OCI-LY7 (cell line): ENCODE data around the gene SHROOM3. TPM values are rescaled to one million over a fixed set of nuclear protein-coding genes. Genes with fewer than 3 reads are reported as not detected.

Experiments used
- BruUV-seq: library from RNA; stranded (reverse); fragments of 400-500 nt; replicated peaks from 2 replicates; lab custom pipeline; 2021; lab: Mats Ljungman, UMichigan
- CTCF ChIA-PET: fragments of 300-600 bp; sonication (Branson Sonifier 250); formaldehyde crosslinking; loops from one replicate; lab custom pipeline; 2022; ENCODE audit warnings: antibody characterized with exemption; ENCODE audit not compliant: unreplicated experiment; lab: Charles Lee
- POLR2A ChIA-PET: fragments of 300-600 bp; sonication (Branson Sonifier 250); formaldehyde crosslinking; loops from one replicate; lab custom pipeline; 2022; ENCODE audit warnings: antibody characterized with exemption; lab: Charles Lee
- DNase-seq: peaks from one replicate; pipeline ENCODE4 v3.0.0-alpha.2; 2015; ENCODE audit warnings: low spot score
- H2AFZ ChIP-seq: fragments of 200-600 bp; sonication (generic), shearing (Covaris generic); 2 replicates; pipeline ENCODE4 v1.6.1; 2014; ENCODE audit warnings: mild to moderate bottlenecking, antibody characterized with exemption, low read length, moderate library complexity
- H3K27ac ChIP-seq: fragments of 200-600 bp; sonication (generic); 2 replicates; pipeline ENCODE4 v1.5.1; 2014; ENCODE audit warnings: mixed run types, low read depth, mild to moderate bottlenecking, moderate library complexity, low read length, inconsistent platforms; ENCODE audit not compliant: poor library complexity, severe bottlenecking
- H3K36me3 ChIP-seq: fragments of 200-600 bp; sonication (generic); 2 replicates; pipeline ENCODE4 v1.6.1; 2014; ENCODE audit warnings: mild to moderate bottlenecking, antibody characterized with exemption, low read length, moderate library complexity, mixed read lengths; ENCODE audit not compliant: insufficient read depth
- H3K4me1 ChIP-seq: fragments of 200-600 bp; sonication (generic); 2 replicates; pipeline ENCODE4 v1.5.1; 2014; ENCODE audit warnings: mild to moderate bottlenecking, low read length; ENCODE audit not compliant: insufficient read depth, poor library complexity, severe bottlenecking
- H3K4me2 ChIP-seq: fragments of 200-600 bp; sonication (generic); 2 replicates; pipeline ENCODE4 v1.6.1; 2014; ENCODE audit warnings: mild to moderate bottlenecking, low read length
- H3K4me3 ChIP-seq: fragments of 200-600 bp; sonication (generic); 2 replicates; pipeline ENCODE4 v1.5.1; 2014; ENCODE audit warnings: mild to moderate bottlenecking, low read depth, low read length; ENCODE audit not compliant: poor library complexity, severe bottlenecking
- H3K79me2 ChIP-seq: fragments of 200-600 bp; sonication (generic); 2 replicates; pipeline ENCODE4 v1.6.1; 2016; ENCODE audit warnings: low read depth, mild to moderate bottlenecking, low read length, moderate library complexity, mixed read lengths; ENCODE audit not compliant: insufficient read depth
- H3K9me2 ChIP-seq: fragments of 200-600 bp; sonication (generic); 2 replicates; pipeline ENCODE4 v1.6.1; 2016; ENCODE audit warnings: mild to moderate bottlenecking, low read length, mixed read lengths; ENCODE audit not compliant: insufficient read depth
- H3K9me3 ChIP-seq: fragments of 200-600 bp; sonication (generic); 2 replicates; pipeline ENCODE4 v1.6.1; 2014; ENCODE audit warnings: mild to moderate bottlenecking, mixed run types, low read length, mixed read lengths
- H4K20me1 ChIP-seq: fragments of 200-600 bp; sonication (generic); 2 replicates; pipeline ENCODE4 v1.6.1; 2014; ENCODE audit warnings: mild to moderate bottlenecking, antibody characterized with exemption, low read length, moderate library complexity, mixed read lengths; ENCODE audit not compliant: insufficient read depth
- EZH2phosphoT487 ChIP-seq: fragments of 200-600 bp; sonication (generic); IDR thresholded peaks from 2 replicates; pipeline ENCODE4 v1.6.1; 2018; ENCODE audit warnings: low read depth, borderline replicate concordance, mild to moderate bottlenecking, mixed run types, antibody characterized with exemption, low read length, moderate library complexity, mixed read lengths
- intact Hi-C: fragments of 100-400 bp; cut with micrococcal nuclease; formaldehyde crosslinking; loops from one replicate; pipeline ENCODE4 v1.10.0; 2022; ENCODE audit not compliant: unreplicated experiment
- total RNA-seq, 2 experiments: library from RNA; depleted of rRNA in 1 of 2; stranded (reverse); fragments of >200 nt in 1 of 2; shearing (Covaris generic) in 1 of 2; gene quantifications; 2 replicates each; pipeline ENCODE4 v1.2.3, GENCODE V29; 2014 to 2022
- TF ChIP-seq, protein P1 (sequence below): fragments of 200-600 bp; sonication (generic); conservative IDR thresholded peaks from 2 replicates; pipeline ENCODE4 v1.5.1; 2014; ENCODE audit warnings: mild to moderate bottlenecking, antibody characterized with exemption, low read length, moderate library complexity, mixed read lengths

The SHROOM3 gene
- total RNA-seq, 2 experiments from 2014 or later: not detected

DNA sequence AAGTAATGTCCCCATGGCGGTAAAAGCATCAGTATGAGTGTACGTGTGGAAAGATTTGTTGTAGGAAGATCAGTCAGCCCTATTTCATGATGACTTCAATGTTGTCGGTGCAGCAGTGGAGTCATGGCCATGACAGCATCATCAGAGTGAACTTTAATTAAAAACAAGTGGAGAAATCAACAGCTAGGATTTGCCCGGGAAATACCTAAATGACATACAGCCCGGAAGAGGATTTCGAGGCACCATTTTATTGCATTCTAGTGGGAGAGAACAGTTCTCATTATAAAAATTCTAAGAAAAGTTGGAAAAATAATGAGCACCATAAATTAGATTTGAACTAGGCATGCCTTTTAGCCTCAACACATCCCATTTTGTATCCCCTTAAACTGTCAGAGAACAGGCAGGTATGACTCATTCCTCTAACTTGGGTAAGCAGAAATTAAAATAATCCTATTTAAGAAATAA lies 170.1 kb downstream of the SHROOM3 start:
- DNase-seq: no peak
- H4K20me1 ChIP-seq: no peaks in the 10 kb centered on the region
- TF ChIP-seq EZH2phosphoT487: no peak
- TF ChIP-seq, protein P1, sequence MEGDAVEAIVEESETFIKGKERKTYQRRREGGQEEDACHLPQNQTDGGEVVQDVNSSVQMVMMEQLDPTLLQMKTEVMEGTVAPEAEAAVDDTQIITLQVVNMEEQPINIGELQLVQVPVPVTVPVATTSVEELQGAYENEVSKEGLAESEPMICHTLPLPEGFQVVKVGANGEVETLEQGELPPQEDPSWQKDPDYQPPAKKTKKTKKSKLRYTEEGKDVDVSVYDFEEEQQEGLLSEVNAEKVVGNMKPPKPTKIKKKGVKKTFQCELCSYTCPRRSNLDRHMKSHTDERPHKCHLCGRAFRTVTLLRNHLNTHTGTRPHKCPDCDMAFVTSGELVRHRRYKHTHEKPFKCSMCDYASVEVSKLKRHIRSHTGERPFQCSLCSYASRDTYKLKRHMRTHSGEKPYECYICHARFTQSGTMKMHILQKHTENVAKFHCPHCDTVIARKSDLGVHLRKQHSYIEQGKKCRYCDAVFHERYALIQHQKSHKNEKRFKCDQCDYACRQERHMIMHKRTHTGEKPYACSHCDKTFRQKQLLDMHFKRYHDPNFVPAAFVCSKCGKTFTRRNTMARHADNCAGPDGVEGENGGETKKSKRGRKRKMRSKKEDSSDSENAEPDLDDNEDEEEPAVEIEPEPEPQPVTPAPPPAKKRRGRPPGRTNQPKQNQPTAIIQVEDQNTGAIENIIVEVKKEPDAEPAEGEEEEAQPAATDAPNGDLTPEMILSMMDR: no peak
- no peaks in the 10 kb centered on the region for H3K36me3 ChIP-seq
- intact Hi-C loops: no loop called here
- ChIA-PET POLR2A (interaction anchor here (0.6 to 0.7 kb wide), 3 partner anchors 37 to 1358 kb away, joined by 3 read pairs; no protein-coding TSS in a partner anchor), CTCF (no interaction called here)
- H3K4me2 ChIP-seq: no peak overlapping the region
- no peaks in the 10 kb centered on the region for H3K9me3 ChIP-seq
- H3K79me2 ChIP-seq: no peaks in the 10 kb centered on the region
- H2AFZ ChIP-seq: no peak overlapping the region
- no TSS peak for BruUV-seq
- no peak overlapping the region for H3K4me3 ChIP-seq
- no peaks in the 10 kb centered on the region for H3K4me1 ChIP-seq
- H3K9me2 ChIP-seq: no peaks in the 10 kb centered on the region
- H3K27ac ChIP-seq: no peak overlapping the region

DNA sequence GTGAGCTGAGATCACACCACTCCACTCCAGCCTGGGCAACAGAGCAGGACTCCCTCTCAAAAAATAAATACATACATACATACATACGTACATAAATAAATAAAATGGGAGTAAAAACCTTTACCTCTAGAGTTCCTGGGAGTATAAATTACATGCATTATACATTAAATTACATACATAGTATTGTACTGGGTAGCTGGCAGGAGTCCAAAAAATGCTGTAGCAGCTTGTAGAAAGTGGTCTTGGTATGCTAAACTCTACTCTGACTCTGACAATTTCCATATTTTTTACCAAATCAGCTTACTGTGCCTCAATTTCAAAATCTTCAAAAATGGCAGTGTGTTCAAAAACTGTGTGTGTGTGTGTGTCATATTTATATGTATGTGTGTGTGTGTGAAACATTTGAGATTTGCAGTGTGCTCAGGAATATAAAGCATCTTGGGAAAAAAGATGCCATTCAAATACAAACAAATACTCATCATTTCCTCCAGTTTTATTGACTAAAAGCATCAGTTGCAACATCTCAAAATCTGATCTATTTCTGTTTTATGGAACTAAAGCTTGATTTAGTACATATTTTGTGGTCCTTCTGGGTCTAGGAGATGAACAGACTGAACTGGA lies 171.7 kb downstream of the SHROOM3 start:
- no peak overlapping the region for H3K4me3 ChIP-seq
- no peak overlapping the region for H2AFZ ChIP-seq
- no peaks in the 10 kb centered on the region for H4K20me1 ChIP-seq
- TF ChIP-seq, protein P1: no peak
- no peak for TF ChIP-seq EZH2phosphoT487
- intact Hi-C loops: no loop called here
- CTCF ChIA-PET: interaction anchor here (0.6 kb wide), 1 partner anchor 1547 kb away, joined by 4 read pairs; no protein-coding TSS in a partner anchor
- no peak overlapping the region for H3K27ac ChIP-seq
- no peaks in the 10 kb centered on the region for H3K36me3 ChIP-seq
- H3K9me2 ChIP-seq: no peaks in the 10 kb centered on the region
- no peaks in the 10 kb centered on the region for H3K9me3 ChIP-seq
- no peaks in the 10 kb centered on the region for H3K79me2 ChIP-seq
- POLR2A ChIA-PET: interaction anchor here (0.6 kb wide), 1 partner anchor 13 kb away, joined by 4 read pairs; no protein-coding TSS in a partner anchor
- BruUV-seq: no TSS peak
- no peaks in the 10 kb centered on the region for H3K4me1 ChIP-seq
- no peak overlapping the region for H3K4me2 ChIP-seq
- DNase-seq: no peak

DNA sequence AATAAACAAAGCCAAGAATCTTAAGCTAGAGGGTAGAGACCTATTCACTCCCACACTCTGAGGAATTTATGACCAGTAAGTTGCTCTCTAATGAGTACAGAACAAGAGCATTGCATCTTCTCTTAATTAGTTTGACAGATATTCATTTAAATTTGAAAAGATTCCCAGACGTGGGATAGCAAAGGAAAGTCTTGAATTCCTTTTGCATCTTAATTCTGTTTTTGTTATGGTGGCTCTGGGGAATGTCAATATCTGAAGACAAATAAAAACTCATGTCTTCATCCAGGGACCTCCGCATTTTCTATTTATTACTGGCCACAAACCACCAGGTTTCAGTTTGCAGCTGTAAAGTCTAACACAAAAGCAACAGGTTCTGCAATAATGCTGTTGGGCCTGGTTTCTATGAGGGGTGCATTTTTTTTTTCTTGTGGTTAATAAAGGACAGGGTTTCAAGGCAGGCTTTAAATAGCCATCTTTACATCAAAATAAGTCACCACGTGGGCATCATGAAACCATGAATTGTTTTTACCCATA lies 172.3 kb downstream of the SHROOM3 start:
- no peak for DNase-seq
- H3K4me2 ChIP-seq: no peak overlapping the region
- no peaks in the 10 kb centered on the region for H3K4me1 ChIP-seq
- no peaks in the 10 kb centered on the region for H3K9me2 ChIP-seq
- intact Hi-C loops: no loop called here
- BruUV-seq: no TSS peak
- no peaks in the 10 kb centered on the region for H3K79me2 ChIP-seq
- H2AFZ ChIP-seq: no peak overlapping the region
- no peak overlapping the region for H3K27ac ChIP-seq
- H3K36me3 ChIP-seq: no peaks in the 10 kb centered on the region
- TF ChIP-seq, protein P1: no peak
- no peak for TF ChIP-seq EZH2phosphoT487
- ChIA-PET POLR2A (interaction anchor here (0.6 kb wide), 1 partner anchor 13 kb away, joined by 4 read pairs; no protein-coding TSS in a partner anchor), CTCF (no interaction called here)
- no peaks in the 10 kb centered on the region for H3K9me3 ChIP-seq
- H3K4me3 ChIP-seq: no peak overlapping the region
- H4K20me1 ChIP-seq: no peaks in the 10 kb centered on the region
